ENCODE measurements around the gene SETBP1.

DNA sequence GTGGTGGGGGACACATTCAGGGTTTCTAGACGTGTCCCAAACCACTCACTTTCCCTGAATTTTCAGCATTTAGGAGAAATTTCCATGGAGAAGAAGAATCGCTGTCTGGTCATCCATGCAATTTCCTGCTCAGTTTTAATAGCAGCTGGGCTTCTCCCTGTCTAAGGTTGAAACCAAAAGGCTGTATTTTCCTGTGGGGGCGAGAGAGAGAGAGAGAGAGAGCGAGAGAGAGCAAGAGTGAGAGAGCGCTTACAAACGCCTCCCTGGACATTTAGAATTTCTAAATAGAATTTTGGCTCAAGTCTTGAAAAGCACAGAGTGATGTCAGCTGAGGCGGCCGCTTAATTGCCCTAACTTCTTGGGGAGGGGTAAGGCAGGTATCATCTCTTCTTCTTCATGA is 110.8 kb downstream of the SETBP1 start:
- TF ChIP-seq, protein P1, sequence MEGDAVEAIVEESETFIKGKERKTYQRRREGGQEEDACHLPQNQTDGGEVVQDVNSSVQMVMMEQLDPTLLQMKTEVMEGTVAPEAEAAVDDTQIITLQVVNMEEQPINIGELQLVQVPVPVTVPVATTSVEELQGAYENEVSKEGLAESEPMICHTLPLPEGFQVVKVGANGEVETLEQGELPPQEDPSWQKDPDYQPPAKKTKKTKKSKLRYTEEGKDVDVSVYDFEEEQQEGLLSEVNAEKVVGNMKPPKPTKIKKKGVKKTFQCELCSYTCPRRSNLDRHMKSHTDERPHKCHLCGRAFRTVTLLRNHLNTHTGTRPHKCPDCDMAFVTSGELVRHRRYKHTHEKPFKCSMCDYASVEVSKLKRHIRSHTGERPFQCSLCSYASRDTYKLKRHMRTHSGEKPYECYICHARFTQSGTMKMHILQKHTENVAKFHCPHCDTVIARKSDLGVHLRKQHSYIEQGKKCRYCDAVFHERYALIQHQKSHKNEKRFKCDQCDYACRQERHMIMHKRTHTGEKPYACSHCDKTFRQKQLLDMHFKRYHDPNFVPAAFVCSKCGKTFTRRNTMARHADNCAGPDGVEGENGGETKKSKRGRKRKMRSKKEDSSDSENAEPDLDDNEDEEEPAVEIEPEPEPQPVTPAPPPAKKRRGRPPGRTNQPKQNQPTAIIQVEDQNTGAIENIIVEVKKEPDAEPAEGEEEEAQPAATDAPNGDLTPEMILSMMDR (IDR thresholded peaks at IDR 0.05) = no peak
- no peak for TF ChIP-seq POLR2A (IDR thresholded peaks at IDR 0.05)

Data from lower leg skin (tissue), 3 donors.